Activated B cell treated with CpG ODN at 0.5 μM for 24 hours (primary cell): Measurements from ENCODE around the gene RETREG1. TPM values are rescaled to one million over a fixed set of nuclear protein-coding genes. Genes with fewer than 3 reads are reported as not detected.
"Not testable (repeated sequence)": the region's sequence is repeated elsewhere in the genome, so short reads cannot be mapped to it uniquely, and the experiment has no call there.

Experiments
- ATAC-seq: fragments of 200-7000 bp; cut with Tn5 transposase; one replicate; pipeline ENCODE4 v1.10.0; 2021; ENCODE audit warnings: low read depth, mild to moderate bottlenecking, moderate library complexity
- CTCF ChIA-PET: fragments of 350-600 bp; sonication (Branson Sonifier 250); formaldehyde crosslinking; loops from one replicate; lab custom pipeline; 2021; ENCODE audit warnings: antibody characterized with exemption; lab: Charles Lee
- POLR2A ChIA-PET: fragments of 350-600 bp; sonication (Branson Sonifier 250); formaldehyde crosslinking; loops from one replicate; lab custom pipeline; 2021; ENCODE audit warnings: antibody characterized with exemption; lab: Charles Lee
- DNase-seq: peaks from one replicate; pipeline ENCODE4 v3.0.0; 2022
- H3K27ac Mint-ChIP-seq: one replicate; pipeline ENCODE4 v1.8.0; 2020; ENCODE audit warnings: mixed read lengths
- H3K27me3 Mint-ChIP-seq: one replicate; pipeline ENCODE4 v1.8.0; 2021; ENCODE audit warnings: mixed read lengths
- H3K36me3 Mint-ChIP-seq: one replicate; pipeline ENCODE4 v1.8.0; 2021; ENCODE audit warnings: low read depth, mixed read lengths
- H3K4me1 Mint-ChIP-seq: one replicate; pipeline ENCODE4 v1.8.0; 2021; ENCODE audit warnings: mixed read lengths
- H3K4me3 Mint-ChIP-seq: one replicate; pipeline ENCODE4 v1.8.0; 2020; ENCODE audit warnings: mild to moderate bottlenecking, mixed read lengths
- H3K9me3 Mint-ChIP-seq: one replicate; pipeline ENCODE4 v1.8.0; 2020; ENCODE audit warnings: mixed read lengths
- CTCF ChIP-seq: fragments of 200-600 bp; IDR thresholded peaks from one replicate; pipeline ENCODE4 v1.8.0; 2022; ENCODE audit warnings: antibody characterized with exemption, mild to moderate bottlenecking
- intact Hi-C: fragments of 100-400 bp; cut with micrococcal nuclease; formaldehyde crosslinking; loops from one replicate; pipeline ENCODE4 v1.15.1; 2024
- total RNA-seq: library from RNA; stranded (reverse); gene quantifications from 2 replicates; pipeline ENCODE4 v1.2.3, GENCODE V29; 2022

Gene RETREG1
- total RNA-seq, 1 donor from 2014 or later: 3.5 TPM

- DNase-seq (no peak), ATAC-seq (no peak)
- ChIA-PET POLR2A (interaction anchor here (0.7 to 1.1 kb wide), 4 partner anchors 61 to 1501 kb away, joined by 3 to 5 read pairs (median 4); partner anchors contain the start of gene ZNF622), CTCF (interaction anchor here (1.5 kb wide), 1 partner anchor 8 kb away, joined by 3 read pairs; no protein-coding TSS in a partner anchor)
- Mint-ChIP-seq H3K4me3 (no peak overlapping the region), H3K9me3 (no peaks in the 10 kb centered on the region), H3K27ac (no peak overlapping the region), H3K4me1 (peaks cover 12% of the 10 kb centered on the region), H3K27me3 (peaks cover 17% of the 10 kb centered on the region), H3K36me3 (peaks cover 2% of the 10 kb centered on the region)
- intact Hi-C loops: loop anchor here (2.0 kb wide), 1 partner anchor 61 kb away; no protein-coding TSS in a partner anchor
- TF ChIP-seq CTCF: no peak
These were observed 624 bp upstream of the RETREG1 start for GRCh38 chr5:16617274-16617968.

DNA sequence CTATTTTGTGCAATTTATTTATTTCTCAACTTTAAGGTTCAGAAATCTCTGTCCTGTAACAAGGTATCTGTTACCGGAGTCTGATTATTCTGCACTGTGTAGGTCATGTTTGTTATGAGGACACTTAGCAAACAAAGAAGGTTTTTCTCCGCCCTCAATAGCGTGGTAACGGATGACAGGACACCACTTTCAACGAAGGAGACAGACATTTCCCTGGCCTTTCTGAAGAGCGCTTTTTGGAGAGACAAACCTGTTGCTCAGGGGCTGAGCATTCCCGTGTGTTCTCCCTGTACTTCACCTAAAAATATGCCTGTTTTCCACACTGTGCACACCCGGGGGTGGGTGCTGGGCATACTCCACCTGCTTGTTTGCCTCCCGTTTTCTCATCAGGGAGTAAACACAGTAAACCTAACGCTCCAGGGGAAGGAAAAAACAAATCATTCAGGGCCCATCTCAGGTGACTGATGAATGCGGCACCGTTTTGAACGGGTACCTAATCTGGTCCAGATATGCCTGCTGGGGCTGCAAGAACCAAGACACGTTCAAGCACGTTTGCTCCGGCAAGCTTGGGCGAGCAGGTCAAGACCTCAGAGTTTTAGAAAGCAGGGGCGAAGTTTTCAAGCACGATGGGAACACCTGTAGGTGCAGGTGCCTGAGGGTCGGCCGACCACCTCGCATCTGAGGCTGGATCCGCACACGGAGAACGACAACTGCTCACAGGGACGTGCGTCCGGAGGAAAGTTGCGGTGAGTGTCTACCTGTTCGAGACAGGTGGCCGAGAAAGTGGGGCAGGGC is 859 bp downstream of the RETREG1 start:
- POLR2A ChIA-PET: interaction anchor here (0.6 to 1.1 kb wide), 5 partner anchors 13 to 577 kb away, joined by 3 to 6 read pairs (median 3); partner anchors contain the start of gene ZNF622
- ATAC-seq (no peak), DNase-seq (no peak)
- peak overlapping the region; percentile 64 for H3K27ac Mint-ChIP-seq
- no peaks in the 10 kb centered on the region for H3K9me3 Mint-ChIP-seq
- peaks cover 12% of the 10 kb centered on the region for H3K4me1 Mint-ChIP-seq
- no peak for TF ChIP-seq CTCF
- intact Hi-C loops: loop anchor here (2.0 kb wide), 1 partner anchor 59 kb away; no protein-coding TSS in a partner anchor
- H3K4me3 Mint-ChIP-seq: peak overlapping the region; percentile 84
- peaks cover 17% of the 10 kb centered on the region for H3K27me3 Mint-ChIP-seq
- CTCF ChIA-PET: interaction anchor here (1.5 kb wide), 1 partner anchor 10 kb away, joined by 3 read pairs; no protein-coding TSS in a partner anchor
- peaks cover 2% of the 10 kb centered on the region for H3K36me3 Mint-ChIP-seq

GRCh38 chr5:16612007-16612406 is 4.8 kb downstream of the RETREG1 start:
- H3K4me1 Mint-ChIP-seq: peaks cover 12% of the 10 kb centered on the region
- no peak overlapping the region for H3K4me3 Mint-ChIP-seq
- no peak overlapping the region for H3K27ac Mint-ChIP-seq
- H3K36me3 Mint-ChIP-seq: peaks cover 2% of the 10 kb centered on the region
- no peak for TF ChIP-seq CTCF
- DNase-seq: no peak
- H3K27me3 Mint-ChIP-seq: peaks cover 18% of the 10 kb centered on the region
- no peak for ATAC-seq
- CTCF ChIA-PET: no interaction called here
- intact Hi-C loops: no loop called here
- no peaks in the 10 kb centered on the region for H3K9me3 Mint-ChIP-seq
- POLR2A ChIA-PET: no interaction called here

GRCh38 chr5:16610896-16611295 is 5.9 kb downstream of the RETREG1 start:
- ATAC-seq, H3K4me3 Mint-ChIP-seq, DNase-seq, H3K4me1 Mint-ChIP-seq, intact Hi-C loops, H3K27ac Mint-ChIP-seq, CTCF ChIA-PET, H3K9me3 Mint-ChIP-seq, POLR2A ChIA-PET, H3K36me3 Mint-ChIP-seq: not testable (repeated sequence)
- H3K27me3 Mint-ChIP-seq: peaks cover 18% of the 10 kb centered on the region

GRCh38 chr5:16609412-16609811 is 7.4 kb downstream of the RETREG1 start:
- POLR2A ChIA-PET: no interaction called here
- CTCF ChIA-PET: no interaction called here
- peaks cover 14% of the 10 kb centered on the region for H3K27me3 Mint-ChIP-seq
- ATAC-seq: no peak
- no peak overlapping the region for H3K27ac Mint-ChIP-seq
- intact Hi-C loops: no loop called here
- H3K4me1 Mint-ChIP-seq: no peaks in the 10 kb centered on the region
- no peak for DNase-seq
- no peak for TF ChIP-seq CTCF
- no peak overlapping the region for H3K4me3 Mint-ChIP-seq
- H3K36me3 Mint-ChIP-seq: no peaks in the 10 kb centered on the region
- no peaks in the 10 kb centered on the region for H3K9me3 Mint-ChIP-seq
